ENCODE results near the gene EPHA4. TPM values are rescaled to one million over a fixed set of nuclear protein-coding genes. Genes with fewer than 3 reads are reported as not detected.

EPHA4 gene
- total and polyA plus RNA-seq, 9 donors, result 11.3 to 39.3 (median 24.9) TPM

GRCh38 chr2:221381928-221382488, 190.1 kb downstream of the EPHA4 start:
- no peaks in the 10 kb centered on the region for H3K9me3 ChIP-seq
- no peak for DNase-seq
- no peak overlapping the region for H3K27ac ChIP-seq
- no peak overlapping the region for H3K4me3 ChIP-seq
- WGBS, 3 donors, result 63 to 78% (median 77%) methylated on average over 1 of the region's 1 CpG
- no peaks in the 10 kb centered on the region for H3K4me1 ChIP-seq (ENCODE audit: insufficient read depth)
- TF ChIP-seq CTCF (IDR thresholded peaks at IDR 0.05) (no peak), POLR2A (IDR thresholded peaks at IDR 0.05) (no peak), EP300 (IDR thresholded peaks at IDR 0.05) (no peak)
- H3K36me3 ChIP-seq, result no peaks in the 10 kb centered on the region
- intact Hi-C loops (cut with DNase I), result no loop called here
- no peaks in the 10 kb centered on the region for H3K27me3 ChIP-seq

- intact Hi-C loops (cut with DNase I), result no loop called here
- TF ChIP-seq CTCF (IDR thresholded peaks at IDR 0.05) (no peak), EP300 (IDR thresholded peaks at IDR 0.05) (no peak), POLR2A (IDR thresholded peaks at IDR 0.05) (no peak)
- DNase-seq, result no peak
- H3K9me3 ChIP-seq, result no peaks in the 10 kb centered on the region
- H3K27ac ChIP-seq, result no peak overlapping the region
- no peaks in the 10 kb centered on the region for H3K4me1 ChIP-seq (ENCODE audit: insufficient read depth)
- no peaks in the 10 kb centered on the region for H3K27me3 ChIP-seq
- no peaks in the 10 kb centered on the region for H3K36me3 ChIP-seq
- no peak overlapping the region for H3K4me3 ChIP-seq
These were observed 191.4 kb downstream of the EPHA4 start for GRCh38 chr2:221380686-221381085.

GRCh38 chr2:221380062-221380461, 192.0 kb downstream of the EPHA4 start:
- intact Hi-C loops (cut with DNase I), result no loop called here
- Histone ChIP-seq H3K27me3 (no peaks in the 10 kb centered on the region), H3K9me3 (no peaks in the 10 kb centered on the region), H3K27ac (no peak overlapping the region), H3K4me1 (ENCODE audit: insufficient read depth) (no peaks in the 10 kb centered on the region), H3K4me3 (no peak overlapping the region), H3K36me3 (no peaks in the 10 kb centered on the region)
- no peak for DNase-seq
- 80 to 83% (median 80%) methylated on average over 5 of the region's 5 CpGs for WGBS, 3 donors
- TF ChIP-seq EP300 (IDR thresholded peaks at IDR 0.05), result no peak
- no peak for TF ChIP-seq POLR2A (IDR thresholded peaks at IDR 0.05)
- TF ChIP-seq CTCF (IDR thresholded peaks at IDR 0.05), result no peak

- no peak for TF ChIP-seq POLR2A (IDR thresholded peaks at IDR 0.05)
- TF ChIP-seq EP300 (IDR thresholded peaks at IDR 0.05), result no peak
- TF ChIP-seq CTCF (IDR thresholded peaks at IDR 0.05), result no peak
- intact Hi-C loops (cut with DNase I), result loop anchor here in 1 of 4 donors (5.0 kb wide), 1 partner anchor 1650 kb away; no protein-coding TSS in a partner anchor
- Histone ChIP-seq H3K36me3 (no peaks in the 10 kb centered on the region), H3K4me3 (no peak overlapping the region), H3K27me3 (no peaks in the 10 kb centered on the region), H3K9me3 (no peaks in the 10 kb centered on the region), H3K4me1 (ENCODE audit: insufficient read depth) (no peaks in the 10 kb centered on the region), H3K27ac (no peak overlapping the region)
- WGBS, 3 donors, result 84 to 89% (median 84%) methylated on average over 2 of the region's 2 CpGs
- no peak for DNase-seq
These were observed 194.5 kb downstream of the EPHA4 start for GRCh38 chr2:221377597-221377996.

Measured in ovary (tissue), 9 donors.